ENCODE data around the gene VPS52.

The VPS52 gene, protein sequence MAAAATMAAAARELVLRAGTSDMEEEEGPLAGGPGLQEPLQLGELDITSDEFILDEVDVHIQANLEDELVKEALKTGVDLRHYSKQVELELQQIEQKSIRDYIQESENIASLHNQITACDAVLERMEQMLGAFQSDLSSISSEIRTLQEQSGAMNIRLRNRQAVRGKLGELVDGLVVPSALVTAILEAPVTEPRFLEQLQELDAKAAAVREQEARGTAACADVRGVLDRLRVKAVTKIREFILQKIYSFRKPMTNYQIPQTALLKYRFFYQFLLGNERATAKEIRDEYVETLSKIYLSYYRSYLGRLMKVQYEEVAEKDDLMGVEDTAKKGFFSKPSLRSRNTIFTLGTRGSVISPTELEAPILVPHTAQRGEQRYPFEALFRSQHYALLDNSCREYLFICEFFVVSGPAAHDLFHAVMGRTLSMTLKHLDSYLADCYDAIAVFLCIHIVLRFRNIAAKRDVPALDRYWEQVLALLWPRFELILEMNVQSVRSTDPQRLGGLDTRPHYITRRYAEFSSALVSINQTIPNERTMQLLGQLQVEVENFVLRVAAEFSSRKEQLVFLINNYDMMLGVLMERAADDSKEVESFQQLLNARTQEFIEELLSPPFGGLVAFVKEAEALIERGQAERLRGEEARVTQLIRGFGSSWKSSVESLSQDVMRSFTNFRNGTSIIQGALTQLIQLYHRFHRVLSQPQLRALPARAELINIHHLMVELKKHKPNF

GRCh38 chr6:33271468-33272274 lies at the start of gene VPS52, which contains the start of gene RPS18:
Gene VPS52, minus strand, starts transcription at chr6:33271876. Its CDS starts 201 bp downstream, at chr6:33271675.
Gene RPS18, plus strand, starts transcription at chr6:33272075. Its CDS starts 45 bp downstream, at chr6:33272120.
- H3K27ac ChIP-seq = peak within 1 kb of the TSS; percentile 97
- TF ChIP-seq, protein P1, sequence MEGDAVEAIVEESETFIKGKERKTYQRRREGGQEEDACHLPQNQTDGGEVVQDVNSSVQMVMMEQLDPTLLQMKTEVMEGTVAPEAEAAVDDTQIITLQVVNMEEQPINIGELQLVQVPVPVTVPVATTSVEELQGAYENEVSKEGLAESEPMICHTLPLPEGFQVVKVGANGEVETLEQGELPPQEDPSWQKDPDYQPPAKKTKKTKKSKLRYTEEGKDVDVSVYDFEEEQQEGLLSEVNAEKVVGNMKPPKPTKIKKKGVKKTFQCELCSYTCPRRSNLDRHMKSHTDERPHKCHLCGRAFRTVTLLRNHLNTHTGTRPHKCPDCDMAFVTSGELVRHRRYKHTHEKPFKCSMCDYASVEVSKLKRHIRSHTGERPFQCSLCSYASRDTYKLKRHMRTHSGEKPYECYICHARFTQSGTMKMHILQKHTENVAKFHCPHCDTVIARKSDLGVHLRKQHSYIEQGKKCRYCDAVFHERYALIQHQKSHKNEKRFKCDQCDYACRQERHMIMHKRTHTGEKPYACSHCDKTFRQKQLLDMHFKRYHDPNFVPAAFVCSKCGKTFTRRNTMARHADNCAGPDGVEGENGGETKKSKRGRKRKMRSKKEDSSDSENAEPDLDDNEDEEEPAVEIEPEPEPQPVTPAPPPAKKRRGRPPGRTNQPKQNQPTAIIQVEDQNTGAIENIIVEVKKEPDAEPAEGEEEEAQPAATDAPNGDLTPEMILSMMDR (conservative IDR thresholded peaks at IDR 0.05) = no peak
- TF ChIP-seq ZFX (IDR thresholded peaks at IDR 0.05) = peak; percentile 85

DNA sequence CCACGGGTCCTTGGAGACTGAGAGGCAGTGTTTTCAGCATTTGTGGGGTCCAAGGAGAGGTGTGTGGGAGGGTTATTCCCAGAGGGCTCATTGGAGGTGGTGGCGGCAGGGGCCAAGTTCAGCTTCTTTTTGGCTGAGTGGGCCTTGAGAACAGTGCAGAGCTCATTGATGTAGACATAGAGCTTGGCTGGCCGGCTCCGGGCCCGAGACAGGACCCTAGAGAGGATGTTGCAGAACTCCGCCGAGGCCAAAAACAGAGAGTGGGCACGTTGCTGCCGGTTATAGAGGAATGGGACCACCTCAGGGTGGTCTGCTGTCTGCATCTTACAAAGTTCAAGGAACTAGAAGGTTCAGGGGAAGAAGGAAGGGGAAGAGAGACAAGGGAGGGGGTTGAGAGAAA lies 49.6 kb upstream of the VPS52 start:
- H3K27ac ChIP-seq = peak overlapping the region; percentile 85
- TF ChIP-seq ZFX (IDR thresholded peaks at IDR 0.05) = no peak
- TF ChIP-seq, protein P1 (conservative IDR thresholded peaks at IDR 0.05) = no peak

DNA sequence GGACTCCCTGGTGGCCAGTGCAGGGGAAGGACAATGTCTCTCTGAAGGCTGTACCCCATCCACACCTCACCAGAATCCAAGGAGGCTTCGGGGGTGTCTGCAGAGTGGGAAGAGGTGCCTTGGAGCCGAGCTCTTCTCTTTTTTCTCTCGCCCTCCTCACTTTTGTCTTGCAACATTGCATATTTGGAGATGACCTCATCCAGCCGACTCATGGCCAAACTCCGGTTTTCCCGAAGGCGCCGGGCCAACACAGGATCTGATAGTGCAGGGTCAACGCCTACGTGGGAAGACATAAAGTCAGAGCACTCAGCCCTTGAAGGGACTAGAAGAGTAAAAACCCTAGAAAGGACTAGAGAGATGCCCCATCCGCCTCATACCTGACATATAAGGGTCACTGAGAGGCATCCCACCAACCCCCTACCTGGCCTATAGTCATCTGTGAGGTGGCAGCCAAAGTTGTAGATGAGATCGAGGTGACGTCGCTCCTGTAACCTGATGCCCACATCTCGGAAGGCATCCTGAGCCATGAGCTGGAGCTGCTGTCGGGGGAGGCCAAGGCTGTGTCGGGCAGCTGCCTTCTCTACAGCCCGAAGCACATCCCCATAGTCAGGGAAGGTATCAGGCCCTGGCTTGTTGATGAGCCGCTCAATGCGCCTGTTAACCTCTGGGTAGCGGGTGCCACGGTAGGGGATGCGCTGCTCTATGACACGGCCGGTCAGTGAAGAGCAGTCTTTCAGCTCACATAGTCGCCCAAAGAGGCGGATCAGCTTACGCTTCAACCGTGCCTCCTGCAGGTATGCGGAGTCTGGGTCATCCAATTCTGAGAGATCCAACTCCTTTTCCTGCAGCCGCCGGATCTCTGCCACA lies 48.9 kb upstream of the VPS52 start:
- TF ChIP-seq ZFX (IDR thresholded peaks at IDR 0.05) = no peak
- TF ChIP-seq, protein P1 (conservative IDR thresholded peaks at IDR 0.05) = no peak
- peak overlapping the region; percentile 5; the same call in 1 of the 2 replicates for H3K27ac ChIP-seq

- H3K27ac ChIP-seq = peak overlapping the region; percentile 5; the same call in 1 of the 2 replicates
- no peak for TF ChIP-seq ZFX (IDR thresholded peaks at IDR 0.05)
- TF ChIP-seq, protein P1 (conservative IDR thresholded peaks at IDR 0.05) = no peak
These were observed 48.3 kb upstream of the VPS52 start for GRCh38 chr6:33319939-33320314.

GRCh38 chr6:33318426-33319073 lies 46.9 kb upstream of the VPS52 start:
- no peak for TF ChIP-seq ZFX (IDR thresholded peaks at IDR 0.05)
- TF ChIP-seq, protein P1 (conservative IDR thresholded peaks at IDR 0.05) = no peak
- peak overlapping the region; percentile 73 for H3K27ac ChIP-seq

All from C4-2B (cell line).